Skin of body (tissue), 1 donor: ENCODE measurements around the gene TRMT1L. TPM values are rescaled to one million over a fixed set of nuclear protein-coding genes. Genes with fewer than 3 reads are reported as not detected.

ENCODE experiments used
- total RNA-seq: library from RNA; depleted of rRNA; stranded (reverse); fragments of >200 nt; gene quantifications from one replicate; pipeline ENCODE4 v1.2.3, GENCODE V29; 2014

The TRMT1L gene
- total RNA-seq, 1 donor from 2014 or later, result 15.3 TPM

Other genes with a start within 250 kb of the TRMT1L start
- 28.4 TPM for gene NIBAN1, start 182.4 kb downstream of the TRMT1L start, total RNA-seq
- 27.5 TPM for gene RNF2, start 111.4 kb downstream of the TRMT1L start, total RNA-seq
- gene SWT1, start 214 bp upstream of the TRMT1L start, total RNA-seq, result 10.2 TPM
- 140 TPM for gene IVNS1ABP, start 160.3 kb upstream of the TRMT1L start, total RNA-seq